ENCODE results near the gene OR4E1.

- TF ChIP-seq GATA2 (IDR thresholded peaks at IDR 0.05; ENCODE audit: low read depth, low read length), result no peak
- TF ChIP-seq GATA3 (IDR thresholded peaks at IDR 0.05; ENCODE audit: low read depth, low read length), result no peak
These were observed 25.9 kb upstream of the OR4E1 start for GRCh38 chr14:21699551-21699950.
